ENCODE measurements around the gene CGNL1. TPM values are rescaled to one million over a fixed set of nuclear protein-coding genes. Genes with fewer than 3 reads are reported as not detected.

Gene CGNL1
- total RNA-seq, 1 experiment from 2014 or later: 0.34 TPM

GRCh38 chr15:57567891-57568290 is 191.6 kb downstream of the CGNL1 start:
- DNase-seq (ENCODE audit: low read depth): no peak

- no peak for DNase-seq (ENCODE audit: low read depth)
Observed at GRCh38 chr15:57568299-57568698, 192.0 kb downstream of the CGNL1 start.

- DNase-seq (ENCODE audit: low read depth): no peak
Observed at GRCh38 chr15:57570340-57570739, 194.0 kb downstream of the CGNL1 start.

GRCh38 chr15:57570994-57571393 is 194.7 kb downstream of the CGNL1 start:
- DNase-seq (ENCODE audit: low read depth): peak; percentile 36

- no peak for DNase-seq (ENCODE audit: low read depth)
Observed at GRCh38 chr15:57571725-57572124, 195.4 kb downstream of the CGNL1 start.

GRCh38 chr15:57572468-57572867 is 196.2 kb downstream of the CGNL1 start:
- DNase-seq (ENCODE audit: low read depth): no peak

GRCh38 chr15:57573151-57573550 is 196.8 kb downstream of the CGNL1 start:
- DNase-seq (ENCODE audit: low read depth): no peak

GRCh38 chr15:57575363-57575762 is 199.1 kb downstream of the CGNL1 start:
- DNase-seq (ENCODE audit: low read depth): no peak

- DNase-seq (ENCODE audit: low read depth): no peak
Observed at GRCh38 chr15:57578288-57578900, 202.1 kb downstream of the CGNL1 start.

GRCh38 chr15:57580428-57580827 is 204.1 kb downstream of the CGNL1 start:
- no peak for DNase-seq (ENCODE audit: low read depth)

- DNase-seq (ENCODE audit: low read depth): no peak
Observed at GRCh38 chr15:57580866-57581265, 204.6 kb downstream of the CGNL1 start.

GRCh38 chr15:57582090-57582489 is 205.8 kb downstream of the CGNL1 start:
- no peak for DNase-seq (ENCODE audit: low read depth)

GRCh38 chr15:57583282-57583681 is 207.0 kb downstream of the CGNL1 start:
- no peak for DNase-seq (ENCODE audit: low read depth)

GRCh38 chr15:57583720-57584119 is 207.4 kb downstream of the CGNL1 start:
- DNase-seq (ENCODE audit: low read depth): no peak

- DNase-seq (ENCODE audit: low read depth): no peak
Observed at GRCh38 chr15:57586661-57587424, 210.5 kb downstream of the CGNL1 start.

GRCh38 chr15:57589281-57589680 is 213.0 kb downstream of the CGNL1 start:
- DNase-seq (ENCODE audit: low read depth): no peak

- DNase-seq (ENCODE audit: low read depth): no peak
Observed at GRCh38 chr15:57589754-57590153, 213.4 kb downstream of the CGNL1 start.

- DNase-seq (ENCODE audit: low read depth): peak; percentile 17
Observed at GRCh38 chr15:57591237-57591821, 215.0 kb downstream of the CGNL1 start.

GRCh38 chr15:57591822-57592367 is 215.6 kb downstream of the CGNL1 start, which contains the start of gene MYZAP:
MYZAP (plus strand) TSS chr15:57591904; CDS start chr15:57592035, 131 bp downstream.
- peak; percentile 47 for DNase-seq (ENCODE audit: low read depth)

- DNase-seq (ENCODE audit: low read depth): no peak
Observed at GRCh38 chr15:57592426-57592825, 216.1 kb downstream of the CGNL1 start.

- DNase-seq (ENCODE audit: low read depth): no peak
Observed at GRCh38 chr15:57592836-57593420, 216.6 kb downstream of the CGNL1 start.

GRCh38 chr15:57594479-57594878 is 218.2 kb downstream of the CGNL1 start:
- no peak for DNase-seq (ENCODE audit: low read depth)
